KBM-7 (cell line): Measurements from ENCODE around the gene EBF3.

Experiments used
- DNase-seq: peaks from one replicate; pipeline ENCODE4 v3.0.0-alpha.2; 2015
- in situ Hi-C: fragments of 300-500 bp; cut with MboI; formaldehyde crosslinking; loops from 2 replicates; pipeline ENCODE4 v1.14.3; 2020; ENCODE audit warnings: low sequenced_read_pairs, low pct_unique_long_range_greater_than_20kb, mixed read lengths

EBF3 gene

DNA sequence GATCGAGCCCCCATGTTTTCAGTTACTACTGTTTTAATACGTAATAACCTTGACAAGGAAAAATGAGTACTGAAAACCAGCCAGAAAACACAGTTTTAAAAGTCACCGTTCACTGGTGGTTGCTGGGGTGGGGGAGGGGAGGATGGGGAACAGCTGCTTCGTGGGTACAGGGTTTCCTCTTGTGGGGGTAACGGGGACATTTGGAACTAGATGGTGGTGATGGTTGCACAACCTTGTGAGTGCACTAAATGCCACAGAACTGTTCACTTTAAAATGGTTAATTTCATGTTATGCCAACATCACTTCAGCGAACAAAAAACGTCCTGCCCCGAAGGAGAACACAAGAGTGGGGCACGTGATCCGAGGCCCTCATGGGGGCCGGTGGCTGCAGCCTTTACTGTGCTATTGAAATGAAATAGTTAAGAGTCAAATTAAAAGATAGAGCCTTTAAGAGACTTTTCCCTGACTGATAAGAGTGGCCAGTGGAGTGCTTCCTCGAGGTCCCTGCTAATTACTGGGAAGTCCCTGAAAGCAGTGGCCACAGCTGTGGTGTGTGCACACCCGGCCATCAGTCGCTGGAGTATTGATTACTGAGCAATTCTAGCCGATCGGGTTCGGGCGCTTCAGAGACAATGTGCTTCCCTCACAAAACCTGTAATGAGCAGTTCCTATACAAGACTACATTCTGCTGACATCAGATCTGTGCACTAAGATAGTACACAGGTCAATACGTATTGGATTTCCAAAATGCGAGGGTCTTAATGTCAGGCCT is 80.3 kb downstream of the EBF3 start:
- no peak for DNase-seq

DNA sequence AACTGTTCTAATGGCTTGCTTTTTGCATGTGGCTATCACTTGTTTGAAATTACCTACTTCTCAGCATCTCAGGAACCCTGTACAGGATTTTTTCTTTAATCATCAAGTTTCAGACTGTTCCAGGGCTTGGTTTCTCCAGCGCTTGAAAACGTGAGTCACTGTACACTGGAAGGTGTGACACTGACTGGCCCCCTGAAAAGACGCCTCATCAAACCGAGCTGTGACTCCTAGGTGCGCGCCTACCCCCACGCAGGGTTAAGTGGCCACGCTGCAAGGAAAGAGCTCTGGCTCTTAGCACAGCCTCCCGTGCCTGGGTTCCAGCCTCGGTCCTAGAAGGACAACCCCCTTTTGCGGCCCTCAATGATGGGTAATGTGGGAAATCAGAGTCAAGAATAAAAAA is 81.0 kb downstream of the EBF3 start:
- DNase-seq: no peak

More for the DNA sequence above, 80.3 kb downstream of the EBF3 start:
- in situ Hi-C loops: no loop called here

DNA sequence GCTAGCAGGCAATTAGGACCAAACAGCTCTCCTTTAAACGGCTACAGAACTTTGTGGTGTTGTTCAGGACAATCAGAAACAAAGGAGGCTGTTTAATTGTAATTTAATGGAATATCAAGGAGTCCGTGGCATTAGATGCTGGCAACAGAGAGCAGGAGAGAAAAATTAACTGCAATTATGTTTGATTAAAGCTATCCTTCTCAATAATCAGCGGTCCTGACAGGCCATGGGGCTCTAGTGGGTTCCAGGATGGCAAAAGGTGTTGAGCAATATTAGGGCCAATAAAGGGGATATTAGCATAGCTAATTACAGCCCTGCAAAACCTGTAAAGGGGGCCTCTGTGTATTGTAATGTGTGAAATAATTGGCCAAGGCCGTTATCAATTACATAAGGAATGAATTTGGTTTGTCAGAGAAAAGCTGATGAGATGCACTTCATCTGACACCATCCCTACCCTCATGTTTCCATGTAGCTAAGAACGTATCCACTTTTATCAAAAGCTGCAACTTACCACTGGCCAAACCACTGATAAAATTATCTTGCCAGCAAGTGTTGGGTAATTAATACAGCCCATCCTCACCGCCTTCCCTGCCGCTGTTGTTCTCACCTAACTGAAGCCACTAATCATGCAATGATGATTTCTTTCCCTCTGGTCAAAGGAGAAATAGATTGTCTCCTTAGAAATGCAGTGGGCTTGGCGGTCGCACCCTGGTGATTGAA is 81.6 kb downstream of the EBF3 start:
- no peak for DNase-seq
- in situ Hi-C loops: no loop called here

More for the DNA sequence above, 81.0 kb downstream of the EBF3 start:
- in situ Hi-C loops: no loop called here

DNA sequence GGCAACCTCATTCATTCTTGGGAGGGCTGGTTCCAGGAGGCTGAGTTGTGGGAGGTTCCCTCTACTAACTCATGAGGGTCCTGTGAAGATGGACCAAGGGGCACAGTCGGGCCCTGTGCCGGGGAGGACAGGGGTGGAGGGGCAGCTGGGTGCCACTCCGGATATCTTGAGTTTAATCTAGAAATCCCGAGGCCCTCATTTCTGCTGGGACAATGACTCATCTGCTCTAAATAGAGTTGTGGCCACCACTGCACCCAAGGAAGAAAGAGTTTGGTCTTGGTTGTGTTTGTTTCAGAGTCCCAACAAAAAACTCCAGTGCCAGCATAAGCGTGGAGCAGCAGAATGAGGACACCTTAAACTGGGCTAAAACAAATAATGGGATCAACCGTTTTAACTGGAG is 82.4 kb downstream of the EBF3 start:
- in situ Hi-C loops: no loop called here

DNA sequence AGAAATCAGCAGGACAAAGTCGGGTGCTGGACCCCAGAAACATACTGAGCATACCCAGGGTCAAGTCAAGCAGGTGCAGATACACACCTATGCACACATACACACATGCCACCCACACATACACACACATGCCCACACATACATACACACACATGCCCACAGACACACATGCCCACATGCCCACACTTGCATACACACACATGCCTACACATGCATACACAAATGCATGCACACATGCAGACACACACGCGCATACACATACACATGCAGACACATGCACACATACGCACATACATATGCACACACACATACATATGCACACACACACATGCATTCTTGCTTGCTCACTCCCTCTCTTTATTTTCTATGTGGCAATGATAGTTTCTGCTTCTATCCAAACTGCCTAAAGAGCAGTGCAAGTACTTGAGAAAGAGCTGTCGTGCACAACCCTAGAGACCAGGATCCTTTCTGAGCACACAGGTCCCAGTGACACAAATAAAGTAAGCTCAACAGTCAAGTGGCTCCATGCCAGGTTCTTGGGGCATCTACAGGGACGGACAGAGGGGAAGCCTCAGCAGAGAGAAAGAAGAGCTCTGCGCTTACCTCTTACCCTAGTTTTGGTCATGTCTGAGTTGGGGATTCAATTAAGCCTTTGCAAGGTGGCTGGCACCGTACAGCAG is 83.7 kb downstream of the EBF3 start:
- no peak for DNase-seq
- in situ Hi-C loops: no loop called here

More for the DNA sequence above, 82.4 kb downstream of the EBF3 start:
- no peak for DNase-seq

- in situ Hi-C loops: no loop called here
- no peak for DNase-seq
Observed at GRCh38 chr10:129879655-129880054, 84.4 kb downstream of the EBF3 start.

- no peak for DNase-seq
- in situ Hi-C loops: no loop called here
Observed at GRCh38 chr10:129878835-129879234, 85.2 kb downstream of the EBF3 start.

DNA sequence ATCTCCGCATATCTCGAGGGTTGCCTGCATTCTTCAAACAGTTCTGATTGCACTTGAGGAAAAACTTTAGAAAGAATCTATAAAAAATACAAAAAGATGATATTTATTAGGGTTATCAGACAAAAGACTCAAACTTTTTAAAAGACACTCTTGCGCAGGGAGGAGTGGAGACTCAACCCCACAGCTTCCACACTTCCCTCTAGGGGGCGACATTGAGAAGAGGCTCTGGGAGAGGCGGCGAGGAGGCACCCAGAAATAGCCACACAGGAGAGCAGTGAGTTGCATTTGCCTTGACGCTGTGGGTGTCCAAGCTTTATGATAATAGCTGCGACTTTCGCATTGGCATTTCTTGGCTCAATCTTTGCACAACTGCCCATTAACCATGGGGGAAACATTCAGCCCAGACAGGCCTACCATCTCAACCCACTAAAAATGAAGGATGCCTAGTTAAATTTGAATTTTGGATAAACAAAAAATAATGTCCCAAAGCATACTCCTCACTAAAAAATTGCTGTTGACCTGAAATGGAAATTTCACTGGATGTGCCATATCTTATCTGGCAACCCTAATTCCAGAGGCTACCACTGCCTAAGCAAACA is 86.2 kb downstream of the EBF3 start:
- in situ Hi-C loops: no loop called here
- DNase-seq: peak; percentile 32

DNA sequence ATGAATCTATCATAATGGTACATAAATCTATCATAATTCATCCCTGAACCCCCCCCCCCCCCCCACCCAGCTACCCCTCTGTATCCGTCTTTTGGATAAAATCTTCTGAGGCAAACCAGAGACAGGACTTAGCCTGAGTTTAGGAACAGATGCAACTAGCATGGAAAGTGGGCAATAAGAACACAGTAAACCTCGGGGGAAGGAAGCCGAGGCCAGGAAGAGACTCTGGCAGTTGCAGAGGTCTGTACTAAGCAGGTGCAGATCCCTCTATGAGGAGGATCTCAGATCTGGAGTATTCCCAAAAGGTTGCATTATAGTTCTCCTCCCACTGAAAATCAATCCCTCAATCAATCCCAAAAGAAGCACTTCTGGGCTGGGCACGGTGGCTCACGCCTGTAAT is 87.2 kb downstream of the EBF3 start:
- no peak for DNase-seq
- in situ Hi-C loops: no loop called here

DNA sequence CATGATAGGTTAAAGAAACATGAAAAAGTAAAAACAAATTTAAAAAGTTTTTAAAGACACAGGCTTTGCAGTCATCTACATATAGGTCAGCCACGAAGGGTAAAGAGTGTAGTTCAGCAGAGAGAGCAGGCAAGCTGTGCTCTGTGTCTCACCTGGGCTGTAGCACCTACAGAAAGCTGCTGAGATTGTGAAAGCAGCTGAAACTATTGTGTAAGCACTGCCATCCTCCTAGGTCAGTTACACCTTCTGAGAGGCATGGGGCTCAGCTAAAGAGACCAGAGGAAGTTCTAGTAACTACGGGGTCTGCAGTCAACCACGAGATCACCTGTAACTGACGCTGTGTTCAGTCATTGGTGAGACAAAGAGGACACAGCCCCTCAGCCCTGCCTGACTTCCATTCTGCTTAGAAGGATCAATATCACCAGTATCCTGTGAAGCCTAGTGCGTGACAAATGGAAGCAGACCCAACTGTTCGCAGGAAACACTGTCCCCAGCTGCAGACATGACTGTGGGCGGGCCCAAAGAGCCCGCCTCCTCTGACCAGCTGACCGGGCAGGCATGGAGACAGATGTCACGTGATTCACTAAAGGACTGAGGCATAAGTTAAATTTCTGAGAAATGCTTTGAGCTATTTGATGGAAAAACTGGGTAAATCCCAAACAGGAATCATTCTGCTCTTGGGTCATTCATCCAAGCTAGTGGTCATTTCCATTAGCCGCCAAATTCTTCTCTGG is 87.9 kb downstream of the EBF3 start:
- DNase-seq: no peak

DNA sequence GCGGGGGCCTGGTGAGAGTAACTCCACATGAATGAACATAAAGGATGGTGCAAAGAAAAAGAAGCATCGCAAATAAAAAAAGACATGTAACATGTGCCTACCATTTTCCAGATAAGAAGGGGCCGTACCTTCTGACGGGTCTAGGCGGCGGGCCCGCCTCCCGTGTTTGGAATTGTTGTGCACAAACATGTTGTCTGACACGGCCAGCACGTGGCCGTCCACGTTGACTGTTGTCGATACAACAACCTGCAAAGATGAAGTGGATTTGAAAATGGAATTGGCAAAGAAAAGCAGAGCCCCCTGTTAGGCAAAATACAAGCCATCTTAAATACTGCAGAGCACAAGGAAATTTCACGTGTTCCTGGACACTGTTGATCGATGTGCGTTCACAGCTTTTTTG is 90.7 kb downstream of the EBF3 start:
- in situ Hi-C loops: no loop called here
- DNase-seq: no peak

More for the DNA sequence above, 87.9 kb downstream of the EBF3 start:
- in situ Hi-C loops: no loop called here

- no peak for DNase-seq
- in situ Hi-C loops: no loop called here
Observed at GRCh38 chr10:129871966-129872365, 92.1 kb downstream of the EBF3 start.

DNA sequence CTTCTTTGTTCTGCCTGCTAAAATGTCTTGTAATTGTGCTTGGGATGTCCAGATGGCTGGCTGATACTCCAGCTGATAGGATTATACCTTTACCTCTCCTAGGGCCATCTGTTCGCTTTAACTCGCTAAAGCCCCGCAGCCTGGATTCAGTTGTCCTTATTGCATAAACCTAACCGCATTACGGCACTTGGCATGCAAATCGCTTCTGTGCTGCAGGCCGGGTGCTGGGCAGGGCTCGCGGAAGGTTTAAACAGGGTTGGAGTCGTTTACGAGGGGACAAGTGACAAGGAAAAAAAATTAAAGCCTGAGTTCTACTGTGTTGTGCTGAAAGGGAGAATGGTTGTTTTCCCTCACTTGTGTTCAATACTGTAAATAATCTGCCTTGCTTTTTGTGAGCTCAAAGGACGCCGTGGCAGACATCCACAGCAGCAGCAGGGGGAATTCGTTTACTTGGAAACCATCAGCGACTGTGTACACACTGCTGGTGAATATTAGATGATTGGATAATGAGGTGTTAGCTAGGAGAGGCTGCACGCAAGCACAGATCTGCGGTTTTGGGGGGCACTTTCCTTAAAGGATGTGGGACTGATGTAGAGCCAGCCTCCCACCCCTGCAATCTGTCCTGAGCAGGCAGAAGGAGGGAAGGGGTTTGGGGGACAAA is 93.0 kb downstream of the EBF3 start:
- in situ Hi-C loops: no loop called here
- DNase-seq: no peak

DNA sequence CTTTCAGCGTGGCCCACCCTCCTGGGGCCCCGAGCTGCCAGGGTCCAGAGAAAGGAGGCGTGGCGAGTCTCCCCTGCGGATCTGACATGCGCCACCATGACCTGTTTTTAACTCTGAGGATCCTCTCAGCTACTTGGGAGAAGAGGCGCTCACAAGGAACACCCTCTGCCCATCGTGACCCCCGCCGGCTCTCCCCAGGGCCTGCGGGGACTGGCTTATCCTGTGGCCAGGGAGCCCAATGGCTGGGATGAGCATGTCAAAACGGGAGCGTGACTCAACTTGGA is 93.7 kb downstream of the EBF3 start:
- in situ Hi-C loops: no loop called here
- DNase-seq: no peak

DNA sequence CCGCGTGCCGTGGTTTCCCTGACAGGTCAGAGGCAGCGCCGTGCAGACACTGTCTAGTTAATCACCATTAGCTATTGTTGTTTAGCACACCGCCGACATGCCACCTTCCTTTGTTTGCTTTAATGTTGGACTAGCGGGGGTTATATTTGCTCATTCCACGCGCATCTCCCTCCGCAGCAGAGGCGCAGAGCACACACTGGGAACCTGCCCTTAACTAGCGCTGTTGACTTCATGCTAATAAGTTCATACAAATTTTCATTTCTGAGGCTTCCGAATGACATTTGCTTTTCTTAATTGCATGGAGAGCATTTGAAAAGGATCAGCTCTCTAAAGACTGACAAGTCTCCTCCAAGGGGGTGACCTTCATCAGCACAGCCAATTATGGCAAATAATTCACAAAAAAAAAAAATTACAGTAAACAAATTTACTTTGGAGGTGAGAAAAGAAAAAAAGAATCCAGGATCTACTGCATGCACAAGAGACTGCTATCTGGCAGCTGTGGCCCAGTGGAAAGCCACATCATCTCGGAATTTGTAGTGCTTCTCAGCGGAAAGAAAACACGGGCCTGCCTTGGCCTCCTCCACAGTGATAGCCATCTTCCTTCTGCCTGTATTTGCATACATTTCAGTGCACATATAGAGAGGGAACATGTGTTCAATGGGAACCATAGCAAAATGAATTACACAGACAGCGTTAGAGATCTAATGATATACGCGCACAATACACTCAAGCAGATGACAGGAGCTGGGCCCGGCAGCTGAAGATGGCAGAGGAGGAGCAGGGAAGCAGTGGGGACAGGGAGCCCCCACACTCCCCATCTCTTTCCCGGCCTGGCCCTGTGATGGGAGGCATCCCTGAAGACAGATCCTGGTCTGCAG is 94.2 kb downstream of the EBF3 start:
- in situ Hi-C loops: no loop called here
- DNase-seq: no peak

DNA sequence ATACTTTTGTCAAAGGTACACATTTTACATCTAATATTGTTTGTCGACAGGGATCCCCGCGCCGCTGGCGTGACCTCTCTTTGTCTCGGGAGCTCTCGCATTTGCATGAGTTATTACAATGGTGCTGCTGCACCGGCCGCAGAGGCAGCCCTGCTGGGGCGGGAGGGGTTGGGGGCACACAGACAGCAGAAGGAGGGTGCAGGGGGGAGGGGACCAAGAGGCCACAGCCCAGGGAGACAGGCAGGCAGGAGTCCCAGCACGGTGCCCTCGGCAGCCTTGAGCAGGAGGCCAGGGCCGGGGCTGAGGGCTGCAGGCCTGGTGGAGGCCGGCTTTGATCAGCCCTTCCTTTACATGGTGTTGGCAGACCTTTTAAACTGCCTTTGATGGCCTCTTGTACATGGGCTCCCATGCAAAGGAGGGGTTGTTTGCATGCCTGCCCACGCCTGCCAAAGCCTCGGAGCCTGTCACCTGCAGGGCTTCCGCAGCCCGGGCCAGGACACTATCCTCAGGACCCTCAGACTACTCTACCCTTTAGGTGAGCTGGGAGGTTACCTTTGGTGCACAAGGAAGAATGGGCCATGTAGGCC is 95.5 kb downstream of the EBF3 start:
- no peak for DNase-seq
- in situ Hi-C loops: no loop called here

DNA sequence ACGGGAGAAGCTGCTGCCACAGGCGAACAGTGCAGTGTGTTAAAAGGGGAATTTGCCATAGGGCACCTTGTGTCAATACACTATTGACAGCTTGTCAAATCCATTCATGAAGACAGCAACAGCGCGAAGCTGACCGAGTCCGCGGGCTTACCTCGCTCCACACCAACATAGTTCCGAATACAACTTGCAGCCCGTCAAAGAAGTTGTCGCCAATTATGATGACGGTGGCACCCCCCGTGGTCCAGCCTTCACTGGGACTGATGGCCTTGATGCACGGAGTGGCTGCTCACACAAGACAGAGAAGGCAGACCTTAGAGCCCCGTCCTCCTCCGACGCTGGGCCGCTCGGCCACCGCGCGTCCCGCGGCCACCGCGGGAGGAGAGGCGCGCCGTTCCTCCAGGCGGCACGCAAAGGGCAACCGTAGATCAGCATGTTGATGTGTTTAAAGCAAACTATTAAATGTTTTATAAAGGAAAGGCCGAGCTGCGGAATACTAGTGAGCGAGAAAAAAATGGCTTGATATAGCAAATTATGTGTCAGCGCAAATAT is 96.4 kb downstream of the EBF3 start:
- in situ Hi-C loops: no loop called here
- no peak for DNase-seq
